ENCODE data around the gene FAM111A.

DNA sequence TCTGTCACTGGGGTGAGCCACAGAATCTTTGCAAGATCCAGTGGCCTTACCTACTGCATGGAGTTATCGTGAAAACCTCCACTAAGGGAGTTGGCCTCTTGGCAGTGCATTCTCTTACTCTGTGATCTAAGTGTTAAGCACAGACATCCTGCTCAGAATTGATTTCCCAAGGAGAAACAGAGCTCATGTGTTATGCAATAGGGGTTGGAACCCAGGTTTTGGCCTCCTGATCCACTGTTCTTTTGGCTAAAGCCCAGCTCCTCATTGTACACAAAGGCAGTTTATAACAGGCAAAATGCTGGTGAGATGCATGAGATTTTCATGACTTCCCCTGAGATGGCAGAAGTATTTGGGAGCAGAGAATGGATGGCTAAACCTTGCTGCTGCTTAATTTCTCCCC is 41.1 kb downstream of the FAM111A start:
- TF ChIP-seq, protein P1, sequence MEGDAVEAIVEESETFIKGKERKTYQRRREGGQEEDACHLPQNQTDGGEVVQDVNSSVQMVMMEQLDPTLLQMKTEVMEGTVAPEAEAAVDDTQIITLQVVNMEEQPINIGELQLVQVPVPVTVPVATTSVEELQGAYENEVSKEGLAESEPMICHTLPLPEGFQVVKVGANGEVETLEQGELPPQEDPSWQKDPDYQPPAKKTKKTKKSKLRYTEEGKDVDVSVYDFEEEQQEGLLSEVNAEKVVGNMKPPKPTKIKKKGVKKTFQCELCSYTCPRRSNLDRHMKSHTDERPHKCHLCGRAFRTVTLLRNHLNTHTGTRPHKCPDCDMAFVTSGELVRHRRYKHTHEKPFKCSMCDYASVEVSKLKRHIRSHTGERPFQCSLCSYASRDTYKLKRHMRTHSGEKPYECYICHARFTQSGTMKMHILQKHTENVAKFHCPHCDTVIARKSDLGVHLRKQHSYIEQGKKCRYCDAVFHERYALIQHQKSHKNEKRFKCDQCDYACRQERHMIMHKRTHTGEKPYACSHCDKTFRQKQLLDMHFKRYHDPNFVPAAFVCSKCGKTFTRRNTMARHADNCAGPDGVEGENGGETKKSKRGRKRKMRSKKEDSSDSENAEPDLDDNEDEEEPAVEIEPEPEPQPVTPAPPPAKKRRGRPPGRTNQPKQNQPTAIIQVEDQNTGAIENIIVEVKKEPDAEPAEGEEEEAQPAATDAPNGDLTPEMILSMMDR (IDR thresholded peaks at IDR 0.05 in 2 of 3, conservative IDR thresholded peaks at IDR 0.05 in 1 of 3; ENCODE audit: control insufficient read depth in 2 of 3, extremely low read depth in 1 of 3, insufficient read depth in 1 of 3, low read depth in 3 of 3, low read length in 3 of 3), result no peak
- TF ChIP-seq JUNB (IDR thresholded peaks at IDR 0.05) (no peak), MYC (IDR thresholded peaks at IDR 0.05; ENCODE audit: insufficient read depth, insufficient read length, insufficient replicate concordance, low read length, severe bottlenecking) (no peak), TAF1 (IDR thresholded peaks at IDR 0.05; ENCODE audit: borderline replicate concordance, low read depth, low read length) (no peak), RAD21 (IDR thresholded peaks at IDR 0.05; ENCODE audit: insufficient read depth, low read depth, low read length) (no peak), POLR2A (IDR thresholded peaks at IDR 0.05; ENCODE audit: low read depth, low read length) (no peak)
- TF ChIP-seq, protein P2, sequence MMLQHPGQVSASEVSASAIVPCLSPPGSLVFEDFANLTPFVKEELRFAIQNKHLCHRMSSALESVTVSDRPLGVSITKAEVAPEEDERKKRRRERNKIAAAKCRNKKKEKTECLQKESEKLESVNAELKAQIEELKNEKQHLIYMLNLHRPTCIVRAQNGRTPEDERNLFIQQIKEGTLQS (IDR thresholded peaks at IDR 0.05; ENCODE audit: borderline replicate concordance, extremely low read depth, low read depth, low read length), result no peak

All from GM12878 (cell line).